H1 (cell line): ENCODE results near the gene EEPD1. TPM values are rescaled to one million over a fixed set of nuclear protein-coding genes. Genes with fewer than 3 reads are reported as not detected.

Experiments used
- CTCF ChIA-PET: fragments of 300-600 bp; sonication (Branson Sonifier 250); formaldehyde crosslinking; loops from one replicate; lab custom pipeline; 2021; ENCODE audit not compliant: partially characterized antibody; lab: Charles Lee
- POLR2A ChIA-PET: fragments of 300-600 bp; sonication (Branson Sonifier 250); formaldehyde crosslinking; loops from one replicate; lab custom pipeline; 2021; ENCODE audit warnings: inconsistent platforms; ENCODE audit not compliant: partially characterized antibody; lab: Charles Lee
- DNase-seq, 2 experiments: peaks; one replicate each; pipeline versions ENCODE4 v3.0.0 to v3.0.0-alpha.2; 2010 to 2022; ENCODE audit warnings: low spot score in 2 of 2, low read depth in 1 of 2, mixed read lengths in 1 of 2
- FAIRE-seq: peaks from 2 replicates; lab custom pipeline; 2011; peaks lifted over from hg19 to GRCh38; lab: Jason Lieb, UNC
- H2AFZ ChIP-seq: 2 replicates; pipeline ENCODE4 v1.8.1; 2012; ENCODE audit warnings: low read length, inconsistent platforms
- H2AK5ac ChIP-seq: 2 replicates; pipeline ENCODE4 v1.6.1; 2013; ENCODE audit warnings: low read depth, low read length
- H2BK120ac ChIP-seq: replicated peaks from 2 replicates; pipeline ENCODE3; 2013; ENCODE audit warnings: low read depth, low read length, inconsistent platforms
- H2BK12ac ChIP-seq: 2 replicates; pipeline ENCODE4 v1.6.1; 2013; ENCODE audit warnings: low read depth, low read length
- H2BK15ac ChIP-seq: 2 replicates; pipeline ENCODE4 v1.6.1; 2013; ENCODE audit warnings: low read length
- H2BK20ac ChIP-seq: 2 replicates; pipeline ENCODE4 v1.6.1; 2013; ENCODE audit warnings: low read length
- H2BK5ac ChIP-seq: 2 replicates; pipeline ENCODE4 v1.6.1; 2013; ENCODE audit warnings: low read depth, low read length
- H3K14ac ChIP-seq: 2 replicates; pipeline ENCODE4 v1.6.1; 2013; ENCODE audit warnings: inconsistent platforms; ENCODE audit not compliant: insufficient read length
- H3K18ac ChIP-seq: 2 replicates; pipeline ENCODE4 v1.6.1; 2013; ENCODE audit warnings: low read length; ENCODE audit errors: extremely low read depth
- H3K23ac ChIP-seq: 2 replicates; pipeline ENCODE4 v1.6.1; 2013; ENCODE audit warnings: inconsistent platforms; ENCODE audit not compliant: insufficient read length
- H3K23me2 ChIP-seq: 2 replicates; pipeline ENCODE4 v1.6.1; 2013; ENCODE audit warnings: low read depth, low read length
- H3K27ac ChIP-seq: 2 replicates; pipeline ENCODE4 v1.6.1; 2011; ENCODE audit warnings: low read depth, low read length, inconsistent platforms
- H3K27me3 ChIP-seq, 4 experiments: replicated peaks in 1 of 4; 1 replicate in 1 of 4; 2 replicates in 3 of 4; pipeline versions ENCODE4 v1.6.1 to v1.8.1; 2011 to 2013; ENCODE audit warnings: low read length in 3 of 4, mild to moderate bottlenecking in 3 of 4, inconsistent platforms in 2 of 4, mixed read lengths in 2 of 4, moderate library complexity in 1 of 4; ENCODE audit not compliant: control insufficient read depth in 3 of 4, insufficient read depth in 3 of 4; ENCODE audit errors: extremely low read depth in 1 of 4
- H3K36me3 ChIP-seq, 4 experiments: 2 replicates each; pipeline versions ENCODE4 v1.6.1 to v1.8.1; 2011 to 2013; ENCODE audit warnings: mild to moderate bottlenecking in 4 of 4, low read length in 3 of 4, moderate library complexity in 2 of 4, control low read depth in 1 of 4, inconsistent platforms in 1 of 4; ENCODE audit not compliant: insufficient read depth in 4 of 4, control insufficient read depth in 2 of 4
- H3K4ac ChIP-seq: replicated peaks from 2 replicates; pipeline ENCODE3; 2013; ENCODE audit warnings: low read length, low read depth, mixed read lengths, inconsistent platforms; ENCODE audit not compliant: insufficient read length
- H3K4me1 ChIP-seq, 4 experiments: replicated peaks in 1 of 4; 1 replicate in 1 of 4; 2 replicates in 3 of 4; pipeline versions ENCODE4 v1.6.1 to v1.8.1; 2011 to 2013; ENCODE audit warnings: low read length in 3 of 4, inconsistent platforms in 2 of 4, mixed read lengths in 1 of 4; ENCODE audit not compliant: insufficient read depth in 4 of 4, control insufficient read depth in 3 of 4
- H3K4me2 ChIP-seq, 2 experiments: 2 replicates each; pipeline versions ENCODE4 v1.6.1 to v1.8.1; 2011 to 2013; ENCODE audit warnings: low read depth in 2 of 2, low read length in 2 of 2, control low read depth in 1 of 2, inconsistent platforms in 1 of 2, mild to moderate bottlenecking in 1 of 2; ENCODE audit not compliant: insufficient read depth in 1 of 2
- H3K4me3 ChIP-seq, 4 experiments: fragments of 200-600, 300-600 bp in 1 of 4; sonication (generic), shearing (Covaris generic), sonication (Bioruptor Twin) in 1 of 4; 2 replicates each; pipeline versions ENCODE4 v1.5.1 to v1.8.1; 2011 to 2016; ENCODE audit warnings: low read length in 4 of 4, low read depth in 3 of 4, control low read depth in 2 of 4, inconsistent platforms in 2 of 4, mild to moderate bottlenecking in 2 of 4, mixed read lengths in 1 of 4, moderate library complexity in 1 of 4; ENCODE audit not compliant: insufficient read depth in 2 of 4; ENCODE audit errors: extremely low read depth in 1 of 4
- H3K56ac ChIP-seq: replicated peaks from 2 replicates; pipeline ENCODE3; 2013; ENCODE audit warnings: low read depth, mild to moderate bottlenecking, mixed read lengths, low read length, inconsistent platforms; ENCODE audit not compliant: insufficient read length
- H3K79me1 ChIP-seq: 2 replicates; pipeline ENCODE4 v1.6.1; 2013; ENCODE audit warnings: low read depth, low read length, control low read depth
- H3K79me2 ChIP-seq, 2 experiments: 2 replicates each; pipeline versions ENCODE4 v1.6.1 to v1.8.1; 2012 to 2013; ENCODE audit warnings: low read length in 2 of 2, mild to moderate bottlenecking in 2 of 2, inconsistent platforms in 1 of 2; ENCODE audit not compliant: insufficient read depth in 2 of 2, control insufficient read depth in 1 of 2
- H3K9ac ChIP-seq, 4 experiments: replicated peaks in 1 of 4; 1 replicate in 1 of 4; 2 replicates in 3 of 4; pipeline versions ENCODE4 v1.6.1 to v1.8.1; 2011 to 2013; ENCODE audit warnings: low read depth in 3 of 4, low read length in 3 of 4, control low read depth in 2 of 4, mild to moderate bottlenecking in 2 of 4, moderate library complexity in 2 of 4, inconsistent platforms in 1 of 4; ENCODE audit errors: extremely low read depth in 1 of 4
- H3K9me3 ChIP-seq, 2 experiments: 2 replicates each; pipeline versions ENCODE4 v1.6.1 to v1.8.1; 2012 to 2013; ENCODE audit warnings: mild to moderate bottlenecking in 2 of 2, moderate library complexity in 2 of 2, control low read depth in 1 of 2, inconsistent platforms in 1 of 2, low read depth in 1 of 2, low read length in 1 of 2, mixed read lengths in 1 of 2; ENCODE audit not compliant: insufficient read depth in 2 of 2
- H4K20me1 ChIP-seq, 2 experiments: replicated peaks in 1 of 2; 2 replicates each; pipeline versions ENCODE3 to v1.8.1; 2011 to 2013; ENCODE audit warnings: inconsistent platforms in 2 of 2, low read length in 2 of 2, mild to moderate bottlenecking in 1 of 2; ENCODE audit not compliant: insufficient read depth in 2 of 2, control insufficient read depth in 1 of 2
- H4K5ac ChIP-seq: 2 replicates; pipeline ENCODE4 v1.6.1; 2013; ENCODE audit warnings: low read length, low read depth, mixed read lengths, inconsistent platforms; ENCODE audit not compliant: insufficient read length
- H4K8ac ChIP-seq: 2 replicates; pipeline ENCODE4 v1.8.0; 2013; ENCODE audit warnings: mild to moderate bottlenecking, moderate library complexity, low read length, inconsistent platforms; ENCODE audit not compliant: insufficient read depth; ENCODE audit errors: extremely low read depth
- H4K91ac ChIP-seq: replicated peaks from 2 replicates; pipeline ENCODE3; 2013; ENCODE audit warnings: low read length, mixed read lengths, inconsistent platforms; ENCODE audit not compliant: insufficient read length
- CBX8 ChIP-seq: fragments of 300-800, 300-1000 bp; sonication (generic); IDR thresholded peaks from 2 replicates; pipeline ENCODE4 v1.7.1; 2016; ENCODE audit warnings: low read depth, low read length, borderline replicate concordance
- FOSL1 ChIP-seq: IDR thresholded peaks from 2 replicates; pipeline ENCODE4 v1.6.1; 2011; ENCODE audit warnings: mild to moderate bottlenecking, low read depth, low read length, moderate library complexity; ENCODE audit not compliant: insufficient read depth
- HDAC2 ChIP-seq, 2 experiments: fragments of 300-600 bp in 1 of 2; sonication (generic) in 1 of 2; IDR thresholded peaks; 2 replicates each; pipeline ENCODE4 v1.6.1; 2011 to 2012; ENCODE audit warnings: low read depth in 2 of 2, low read length in 2 of 2, mild to moderate bottlenecking in 2 of 2, moderate library complexity in 2 of 2, borderline replicate concordance in 1 of 2, inconsistent platforms in 1 of 2
- KDM5A ChIP-seq: fragments of 200-600 bp; IDR thresholded peaks from 2 replicates; pipeline ENCODE4 v1.7.1; 2012; ENCODE audit warnings: mild to moderate bottlenecking, low read length, inconsistent platforms, mixed read lengths
- POU5F1 ChIP-seq: IDR thresholded peaks from 2 replicates; pipeline ENCODE4 v1.6.1; 2011; ENCODE audit warnings: low read depth, mild to moderate bottlenecking, low read length, moderate library complexity
- RBBP5 ChIP-seq: IDR thresholded peaks from 2 replicates; pipeline ENCODE4 v1.7.1; 2012; ENCODE audit warnings: low read depth, mild to moderate bottlenecking, inconsistent platforms, low read length, moderate library complexity, borderline replicate concordance
- RNF2 ChIP-seq: fragments of 200-900, 300-1000 bp; sonication (generic); IDR thresholded peaks from 2 replicates; pipeline ENCODE4 v1.7.1; 2016; ENCODE audit warnings: borderline replicate concordance, low read depth, mild to moderate bottlenecking, antibody characterized with exemption, low read length; ENCODE audit not compliant: poor library complexity, severe bottlenecking; ENCODE audit errors: missing control alignments
- RXRA ChIP-seq: IDR thresholded peaks from 2 replicates; pipeline ENCODE4 v1.6.1; 2011; ENCODE audit warnings: low read depth, mild to moderate bottlenecking, low read length, moderate library complexity; ENCODE audit not compliant: insufficient read depth
- SAP30 ChIP-seq: fragments of 300-600 bp; sonication (generic); IDR thresholded peaks from 2 replicates; pipeline ENCODE4 v1.7.1; 2012; ENCODE audit warnings: low read length, moderate library complexity, mild to moderate bottlenecking, inconsistent platforms; ENCODE audit not compliant: insufficient read depth, insufficient replicate concordance
- SP2 ChIP-seq: IDR thresholded peaks from 2 replicates; pipeline ENCODE4 v1.6.1; 2012; ENCODE audit warnings: mild to moderate bottlenecking, low read length, inconsistent platforms
- TCF12 ChIP-seq: IDR thresholded peaks from 2 replicates; pipeline ENCODE4 v1.6.1; 2011; ENCODE audit warnings: low read depth, mild to moderate bottlenecking, low read length
- TEAD4 ChIP-seq: IDR thresholded peaks from 2 replicates; pipeline ENCODE4 v1.6.1; 2012; ENCODE audit warnings: low read depth, low read length, inconsistent platforms, mixed read lengths
- WGBS, 2 experiments: shearing (Covaris generic) in 1 of 2; methylation state at CpG; one replicate each; pipeline versions ENCODE4 v1.1.6 to v1.1.7; 2013 to 2015; ENCODE audit warnings: low lambda C conversion rate in 2 of 2, mixed read lengths in 2 of 2, inconsistent platforms in 1 of 2, low coverage in 1 of 2, missing lambda C conversion rate in 1 of 2; ENCODE audit not compliant: insufficient replicate concordance in 2 of 2, insufficient coverage in 1 of 2, insufficient read length in 1 of 2; ENCODE audit errors: extremely low coverage in 1 of 2, missing lambda C conversion rate in 1 of 2; 5-methylcytosine and 5-hydroxymethylcytosine counted together
- polyA plus RNA-seq, 7 experiments: library from polyadenylated mRNA; depleted of rRNA in 3 of 7; stranded (reverse) in 5 of 7; unstranded in 2 of 7; fragments of >200 nt in 5 of 7; fragments of 200-250 nt in 2 of 7; gene quantifications; 1 replicate in 5 of 7; 2 replicates in 1 of 7; 4 replicates in 1 of 7; pipeline versions ENCODE4 v1.2.1 to v1.2.3, GENCODE V29; 2011 to 2013; ENCODE audit warnings: missing spikeins in 2 of 7, mixed read lengths in 2 of 7
- total RNA-seq: library from RNA; stranded (reverse); fragmentation: NEBNext Ultra II Directional; extraction: Animal tissue kit (Norgen Biotek cat#: 25700); gene quantifications from 2 replicates; pipeline ENCODE4 v1.2.1, GENCODE V29; 2021

Gene EEPD1
- total and polyA plus RNA-seq, 2 of the 8 experiments (the other 6 are each of a cell fraction or from before 2014, with no cell fraction given) = 3.1 to 7.8 TPM

GRCh38 chr7:36208997-36209813 lies 56.2 kb downstream of the EEPD1 start:
- H3K27ac ChIP-seq = no peak overlapping the region
- DNase-seq = no peak
- H3K4me1 ChIP-seq = peaks cover 1 to 4% (median 3%) of the 10 kb centered on the region in 4 experiments
- no peak overlapping the region for H2AFZ ChIP-seq
- no peak overlapping the region for H3K18ac ChIP-seq
- H3K9me3 ChIP-seq = no peaks in the 10 kb centered on the region
- H2BK120ac ChIP-seq = no peak overlapping the region
- H3K27me3 ChIP-seq = no peaks in the 10 kb centered on the region
- no peak overlapping the region for H3K14ac ChIP-seq
- H2BK12ac ChIP-seq = no peak overlapping the region
- no peak overlapping the region for H3K4me3 ChIP-seq
- H3K56ac ChIP-seq = no peak overlapping the region
- H3K23me2 ChIP-seq = no peaks in the 10 kb centered on the region
- H2BK5ac ChIP-seq = no peak overlapping the region
- ChIA-PET POLR2A (no interaction called here), CTCF (interaction anchor here (0.8 to 1.8 kb wide), 6 partner anchors 10 to 77 kb away, joined by 3 to 6 read pairs (median 4); no protein-coding TSS in a partner anchor)
- no peak overlapping the region for H2BK20ac ChIP-seq
- no peaks in the 10 kb centered on the region for H4K20me1 ChIP-seq
- no peak overlapping the region for H2BK15ac ChIP-seq
- no peaks in the 10 kb centered on the region for H3K79me1 ChIP-seq
- no peak overlapping the region for H4K8ac ChIP-seq
- no peaks in the 10 kb centered on the region for H3K36me3 ChIP-seq
- 86% methylated on average over 9 of the region's 9 CpGs; no CpG with 5 or more reads in 1 of the 2 experiments for WGBS, 2 experiments
- H4K5ac ChIP-seq = no peak overlapping the region
- no peak overlapping the region for H3K9ac ChIP-seq
- no peak for FAIRE-seq
- H3K4me2 ChIP-seq = no peak overlapping the region
- H3K79me2 ChIP-seq = no peaks in the 10 kb centered on the region
- H3K4ac ChIP-seq = no peak overlapping the region
- H4K91ac ChIP-seq = no peak overlapping the region
- no peak overlapping the region for H2AK5ac ChIP-seq
- no peak overlapping the region for H3K23ac ChIP-seq
- TF ChIP-seq RNF2 (no peak), HDAC2 (IDR thresholded peaks at IDR 0.05; ENCODE audit: borderline replicate concordance in 1 of 2, low read depth in 2 of 2, low read length in 2 of 2) (no peak), TEAD4 (no peak), FOSL1 (no peak), SP2 (no peak), KDM5A (no peak), SAP30 (no peak), RBBP5 (no peak), POU5F1 (no peak), CBX8 (no peak), RXRA (no peak), TCF12 (no peak)
